GM12864 (cell line): ENCODE measurements around the gene SMIM3.

Source experiments
- DNase-seq: peaks from one replicate; pipeline ENCODE4 v3.0.0-alpha.2; 2011; ENCODE audit warnings: low read depth
- H3K4me3 ChIP-seq: 2 replicates; pipeline ENCODE4 v1.5.1; 2011; ENCODE audit warnings: mild to moderate bottlenecking, low read depth, low read length, control low read depth
- CTCF ChIP-seq: IDR thresholded peaks from 2 replicates; pipeline ENCODE4 v1.5.1; 2011; ENCODE audit warnings: low read depth, mild to moderate bottlenecking, moderate library complexity, low read length, control low read depth, inconsistent platforms; ENCODE audit errors: missing control alignments

SMIM3 gene

GRCh38 chr5:150750469-150750868 lies 28.1 kb upstream of the SMIM3 start:
- H3K4me3 ChIP-seq, result no peak overlapping the region
- TF ChIP-seq CTCF, result no peak
- no peak for DNase-seq

DNA sequence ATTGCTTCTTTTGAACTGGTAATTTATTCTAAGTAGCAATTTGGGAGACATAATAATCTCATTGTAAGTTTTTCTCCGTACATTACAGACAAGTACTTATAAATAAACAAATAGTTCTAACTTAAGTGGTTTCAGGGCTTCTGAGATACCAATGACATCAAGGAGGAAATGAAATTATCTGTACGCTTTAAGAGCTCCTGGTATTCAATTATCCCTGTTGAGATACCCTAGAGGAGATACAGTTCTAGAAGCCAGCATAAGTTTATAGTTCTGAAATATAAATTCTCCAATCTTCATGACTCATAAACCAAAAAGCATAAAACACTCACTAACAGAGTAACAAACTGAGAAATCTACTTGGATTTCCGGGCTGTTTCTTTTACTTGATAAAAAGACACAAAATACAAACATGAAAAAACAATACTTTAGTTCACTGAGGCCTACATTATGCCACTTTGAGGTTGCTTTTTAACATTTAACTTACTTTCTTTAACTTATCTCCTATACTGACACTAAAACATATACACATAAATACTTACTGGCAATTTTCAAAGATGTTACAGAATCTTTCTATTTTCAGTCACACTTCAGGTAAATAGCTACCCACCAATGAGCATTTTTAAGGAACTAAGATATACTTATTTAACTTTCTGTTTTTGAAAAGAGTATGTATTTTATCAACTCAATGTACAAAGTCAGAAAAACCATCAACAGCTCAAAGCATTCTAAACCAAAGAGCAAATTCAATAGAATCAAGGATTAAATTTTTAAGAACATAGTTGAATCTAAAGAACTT lies 27.3 kb upstream of the SMIM3 start:
- DNase-seq, result no peak
- H3K4me3 ChIP-seq, result no peak overlapping the region
- no peak for TF ChIP-seq CTCF

DNA sequence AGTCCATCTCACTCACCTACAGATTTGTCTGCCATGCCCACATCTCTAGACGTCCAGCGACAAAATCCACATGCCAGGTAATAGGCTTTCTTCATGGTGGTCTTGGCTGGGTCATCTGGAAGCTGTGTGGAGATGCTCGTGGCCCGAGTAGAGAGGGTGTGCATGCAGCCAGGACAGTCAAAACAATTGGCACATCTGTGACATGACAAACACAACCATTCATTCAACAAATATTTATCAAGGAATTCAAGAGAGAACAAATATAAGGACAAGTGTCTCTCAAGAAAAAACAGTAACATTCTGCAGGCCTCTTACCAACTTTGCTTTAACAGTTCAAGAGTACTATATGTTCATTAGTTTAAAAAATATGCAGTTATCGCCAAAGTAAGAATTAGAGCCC lies 25.1 kb upstream of the SMIM3 start:
- no peak for TF ChIP-seq CTCF
- no peak for DNase-seq
- H3K4me3 ChIP-seq, result no peak overlapping the region

GRCh38 chr5:150753863-150754262 lies 24.7 kb upstream of the SMIM3 start:
- TF ChIP-seq CTCF, result no peak
- DNase-seq, result no peak
- no peak overlapping the region for H3K4me3 ChIP-seq

DNA sequence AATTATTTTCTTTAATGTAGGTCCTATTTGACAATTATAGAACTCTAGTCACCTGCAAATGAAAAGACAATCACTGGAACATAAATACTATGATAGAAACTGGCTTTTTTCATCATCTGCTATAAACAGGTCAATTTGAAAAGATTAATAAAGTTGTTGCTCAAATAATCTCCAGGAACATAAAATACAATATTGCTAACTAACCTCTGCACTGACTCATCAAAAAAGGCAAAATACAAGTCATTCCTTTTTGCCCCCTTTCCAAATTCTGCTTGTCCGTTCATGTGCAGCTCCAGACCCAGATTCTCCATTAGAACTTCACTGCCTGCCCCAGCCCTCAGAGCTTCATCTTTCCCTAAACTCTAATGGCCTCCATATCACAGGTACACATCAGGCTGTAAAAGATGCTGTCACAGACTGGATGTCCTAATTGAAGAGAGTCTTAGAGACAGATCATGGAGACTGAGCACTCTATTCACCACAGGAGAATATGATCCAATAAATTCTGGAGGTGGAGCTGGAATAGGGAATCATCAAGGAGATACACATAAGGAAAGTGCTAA lies 21.4 kb upstream of the SMIM3 start:
- peak overlapping the region; percentile 86; the same call in 1 of the 2 replicates for H3K4me3 ChIP-seq
- no peak for DNase-seq
- no peak for TF ChIP-seq CTCF

GRCh38 chr5:150758203-150758530 lies 20.4 kb upstream of the SMIM3 start:
- no peak for DNase-seq
- peak overlapping the region; percentile 86 for H3K4me3 ChIP-seq
- no peak for TF ChIP-seq CTCF
